Bronchus fibroblast of lung (primary cell): ENCODE measurements around the gene IDE. TPM values are rescaled to one million over a fixed set of nuclear protein-coding genes. Genes with fewer than 3 reads are reported as not detected.

ENCODE experiments used
- total RNA-seq: library from RNA; depleted of rRNA; stranded (reverse); fragments of >200 nt; gene quantifications from 2 replicates; pipeline ENCODE4 v1.2.3, GENCODE V29; 2015

Gene IDE
- total RNA-seq, result 11.7 and 12.9 TPM in 2 replicates

DNA sequence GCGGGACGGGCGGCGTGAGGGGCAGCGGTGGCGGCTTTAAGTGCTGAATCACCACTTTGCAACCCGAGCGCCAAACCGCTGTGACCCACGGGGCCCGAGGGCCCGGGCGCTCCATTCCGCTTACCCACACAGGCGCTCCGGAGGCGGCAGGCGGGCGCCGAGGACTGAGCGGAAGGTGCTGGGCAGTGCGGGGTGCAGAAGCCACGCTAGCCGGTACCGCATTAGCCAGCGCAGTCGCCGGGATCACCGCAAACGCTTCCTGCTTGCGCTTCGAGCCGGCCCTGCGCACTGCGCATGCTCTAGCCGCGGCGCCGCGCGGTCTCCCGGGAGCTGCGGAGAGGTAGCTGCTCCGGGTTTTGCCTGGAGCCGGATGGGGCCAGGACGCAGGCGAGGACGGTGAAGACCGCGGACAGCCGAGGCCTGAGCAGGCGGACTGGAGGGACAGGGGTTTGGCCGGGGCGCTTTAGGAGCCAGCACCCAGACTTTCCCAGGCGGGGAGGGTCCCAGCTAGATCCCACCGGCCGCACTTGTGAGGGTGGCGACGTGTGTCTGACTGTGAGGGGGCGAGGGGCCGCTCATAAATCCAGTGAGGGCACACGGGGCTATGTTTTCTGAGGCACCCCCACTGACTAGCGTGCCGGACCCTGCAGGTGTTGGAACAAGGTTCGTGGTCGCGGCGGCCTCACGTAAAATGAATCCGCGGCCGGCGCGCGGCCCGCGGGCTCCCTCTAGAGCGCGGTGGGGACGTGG is at the start of gene IDE:
Gene IDE, minus strand, starts transcription at position 296 of the 750 bp plus-strand sequence. Its CDS starts 74 bp downstream, at position 222.

DNA sequence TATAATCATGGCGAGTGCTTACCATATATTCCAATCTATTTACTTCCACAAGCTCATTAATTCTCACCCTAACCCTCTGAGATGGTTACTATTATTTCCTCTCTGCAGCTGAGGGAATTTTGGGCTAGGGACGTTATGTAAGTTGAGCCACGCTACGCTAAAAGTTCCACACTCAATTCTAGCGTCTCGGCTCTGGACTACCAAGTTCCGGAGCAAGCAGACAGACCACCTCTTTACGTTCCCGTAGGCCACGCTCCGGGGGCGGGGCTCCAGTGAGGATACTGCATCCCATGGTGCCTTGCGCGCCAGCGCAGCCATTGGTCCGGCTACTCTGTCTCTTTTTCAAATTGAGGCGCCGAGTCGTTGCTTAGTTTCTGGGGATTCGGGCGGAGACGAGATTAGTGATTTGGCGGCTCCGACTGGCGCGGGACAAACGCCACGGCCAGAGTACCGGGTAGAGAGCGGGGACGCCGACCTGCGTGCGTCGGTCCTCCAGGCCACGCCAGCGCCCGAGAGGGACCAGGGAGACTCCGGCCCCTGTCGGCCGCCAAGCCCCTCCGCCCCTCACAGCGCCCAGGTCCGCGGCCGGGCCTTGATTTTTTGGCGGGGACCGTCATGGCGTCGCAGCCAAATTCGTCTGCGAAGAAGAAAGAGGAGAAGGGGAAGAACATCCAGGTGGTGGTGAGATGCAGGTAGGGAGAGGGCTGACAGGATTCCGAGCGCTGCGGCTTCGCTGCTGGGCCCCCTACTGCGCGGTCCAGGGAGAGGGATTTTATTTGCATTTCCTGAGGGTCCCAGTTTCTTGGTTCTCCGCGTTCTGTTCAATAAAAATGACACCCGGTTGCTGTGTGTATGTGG is 19.1 kb upstream of the IDE start, which contains the start of gene KIF11:
Gene KIF11, plus strand, starts transcription at position 370 of the 858 bp plus-strand sequence. Its CDS starts 246 bp downstream, at position 616.

Other genes starting within 250 kb of the IDE start
- 32.9 and 37.5 TPM in 2 replicates for gene KIF11, start 19.0 kb upstream of the IDE start, total RNA-seq
- 1.6 and 1.8 TPM in 2 replicates for gene HHEX, start 115.9 kb upstream of the IDE start, total RNA-seq